PC-9 (cell line): ENCODE measurements around the gene PARP12. TPM values are rescaled to one million over a fixed set of nuclear protein-coding genes. Genes with fewer than 3 reads are reported as not detected.

Experiments used
- BruUV-seq: library from RNA; stranded (reverse); fragments of 400-500 nt; replicated peaks from 2 replicates; lab custom pipeline; 2021; lab: Mats Ljungman, UMichigan
- CTCF ChIA-PET: fragments of 300-600 bp; sonication (Branson Sonifier 250); formaldehyde crosslinking; loops from one replicate; lab custom pipeline; 2022; ENCODE audit warnings: antibody characterized with exemption; lab: Charles Lee
- POLR2A ChIA-PET: fragments of 300-600 bp; sonication (Branson Sonifier 250); formaldehyde crosslinking; loops from one replicate; lab custom pipeline; 2022; ENCODE audit warnings: antibody characterized with exemption; ENCODE audit not compliant: unreplicated experiment; lab: Charles Lee
- DNase-seq, 2 experiments: peaks; one replicate each; pipeline versions ENCODE4 v3.0.0 to v3.0.0-alpha.2; 2015 to 2022; ENCODE audit warnings: mixed read lengths in 1 of 2
- H2AFZ ChIP-seq: fragments of 200-600 bp; sonication (generic); 2 replicates; pipeline ENCODE4 v1.8.1; 2017; ENCODE audit warnings: antibody characterized with exemption
- H3F3A ChIP-seq: fragments of 200-600 bp; sonication (generic); 2 replicates; pipeline ENCODE4 v1.8.1; 2017; ENCODE audit warnings: antibody characterized with exemption, mild to moderate bottlenecking, low read depth; ENCODE audit not compliant: insufficient read depth
- H3K27ac ChIP-seq: fragments of 200-600 bp; sonication (generic); 2 replicates; pipeline ENCODE4 v1.6.1; 2016; ENCODE audit warnings: mixed run types
- H3K27me3 ChIP-seq: fragments of 200-600 bp; sonication (generic); 2 replicates; pipeline ENCODE4 v1.6.1; 2016; ENCODE audit warnings: low read depth, mixed run types; ENCODE audit not compliant: insufficient read depth
- H3K36me3 ChIP-seq: fragments of 200-600 bp; sonication (generic); 2 replicates; pipeline ENCODE4 v1.6.1; 2016; ENCODE audit warnings: low read depth, mixed run types
- H3K4me1 ChIP-seq: fragments of 200-600 bp; sonication (generic); replicated peaks from 2 replicates; pipeline ENCODE4 v1.6.1; 2016; ENCODE audit warnings: mixed run types; ENCODE audit not compliant: insufficient read depth
- H3K4me2 ChIP-seq: fragments of 200-600 bp; sonication (generic); 2 replicates; pipeline ENCODE4 v1.6.1; 2017; ENCODE audit warnings: mixed run types
- H3K4me3 ChIP-seq: fragments of 200-600 bp; sonication (generic); 2 replicates; pipeline ENCODE4 v1.6.1; 2016; ENCODE audit warnings: mixed run types
- H3K79me2 ChIP-seq: fragments of 200-600 bp; sonication (generic); 2 replicates; pipeline ENCODE4 v1.6.1; 2017; ENCODE audit warnings: low read depth, mixed run types
- H3K9me2 ChIP-seq: fragments of 200-600 bp; sonication (generic); 2 replicates; pipeline ENCODE4 v1.8.1; 2017; ENCODE audit warnings: mild to moderate bottlenecking; ENCODE audit not compliant: insufficient read depth
- H3K9me3 ChIP-seq: fragments of 200-600 bp; sonication (generic); 2 replicates; pipeline ENCODE4 v1.8.1; 2016; ENCODE audit warnings: low read depth; ENCODE audit not compliant: insufficient read depth
- H4K20me1 ChIP-seq: fragments of 200-600 bp; sonication (generic); 2 replicates; pipeline ENCODE4 v1.8.1; 2017; ENCODE audit not compliant: insufficient read depth
- CTCF ChIP-seq: fragments of 200-600 bp; sonication (generic); conservative IDR thresholded peaks from 2 replicates; pipeline ENCODE4 v1.6.1; 2017; ENCODE audit warnings: mixed run types, antibody characterized with exemption, mild to moderate bottlenecking, moderate library complexity
- EZH2 ChIP-seq: fragments of 200-600 bp; sonication (generic); IDR thresholded peaks from 2 replicates; pipeline ENCODE4 v1.8.0; 2017; ENCODE audit warnings: antibody characterized with exemption, low read depth
- intact Hi-C: fragments of 100-400 bp; cut with micrococcal nuclease; formaldehyde crosslinking; loops from one replicate; pipeline ENCODE4 v1.10.0; 2022; ENCODE audit not compliant: unreplicated experiment
- total RNA-seq: library from RNA; stranded (reverse); gene quantifications from 2 replicates; pipeline ENCODE4 v1.2.3, GENCODE V29; 2021

Gene PARP12
- total RNA-seq, 1 experiment from 2014 or later = 32.4 TPM

GRCh38 chr7:140022582-140023211 is 40.1 kb downstream of the PARP12 start:
- ChIA-PET CTCF (no interaction called here), POLR2A (no interaction called here)
- intact Hi-C loops = no loop called here
- H3K9me2 ChIP-seq = no peaks in the 10 kb centered on the region
- no peaks in the 10 kb centered on the region for H3K9me3 ChIP-seq
- no peak overlapping the region for H3K4me2 ChIP-seq
- no peak overlapping the region for H3K4me3 ChIP-seq
- no peaks in the 10 kb centered on the region for H3K27me3 ChIP-seq
- H3K36me3 ChIP-seq = no peaks in the 10 kb centered on the region
- TF ChIP-seq CTCF (no peak), EZH2 (no peak)
- H3K79me2 ChIP-seq = no peaks in the 10 kb centered on the region
- no peak overlapping the region for H2AFZ ChIP-seq
- no peak for DNase-seq
- BruUV-seq = no TSS peak
- H3K4me1 ChIP-seq = no peaks in the 10 kb centered on the region
- H3F3A ChIP-seq = no peaks in the 10 kb centered on the region; the same call in 1 of the 2 replicates
- H3K27ac ChIP-seq = no peak overlapping the region
- H4K20me1 ChIP-seq = no peaks in the 10 kb centered on the region

- ChIA-PET POLR2A (no interaction called here), CTCF (no interaction called here)
- no TSS peak for BruUV-seq
- Histone ChIP-seq H3K9me2 (no peaks in the 10 kb centered on the region), H2AFZ (no peak overlapping the region), H3K36me3 (no peaks in the 10 kb centered on the region), H3K9me3 (no peaks in the 10 kb centered on the region), H3K79me2 (no peaks in the 10 kb centered on the region), H3K27ac (no peak overlapping the region), H3K4me2 (no peak overlapping the region), H3K4me3 (no peak overlapping the region), H4K20me1 (no peaks in the 10 kb centered on the region), H3F3A (no peaks in the 10 kb centered on the region; the same call in 1 of the 2 replicates), H3K27me3 (no peaks in the 10 kb centered on the region), H3K4me1 (no peaks in the 10 kb centered on the region)
- no peak for DNase-seq
- intact Hi-C loops = no loop called here
- TF ChIP-seq EZH2 = no peak
- TF ChIP-seq CTCF = no peak
Observed at GRCh38 chr7:140021603-140022002, 41.1 kb downstream of the PARP12 start.

GRCh38 chr7:140019606-140020005 is 43.1 kb downstream of the PARP12 start:
- H4K20me1 ChIP-seq = no peaks in the 10 kb centered on the region
- H3K4me1 ChIP-seq = no peaks in the 10 kb centered on the region
- H3K4me3 ChIP-seq = no peak overlapping the region
- no peak for DNase-seq
- no peaks in the 10 kb centered on the region for H3K9me2 ChIP-seq
- no peaks in the 10 kb centered on the region for H3K9me3 ChIP-seq
- ChIA-PET POLR2A (no interaction called here), CTCF (no interaction called here)
- H3K79me2 ChIP-seq = no peaks in the 10 kb centered on the region
- H3K4me2 ChIP-seq = no peak overlapping the region
- no peak overlapping the region for H3K27ac ChIP-seq
- H3K36me3 ChIP-seq = no peaks in the 10 kb centered on the region
- TF ChIP-seq EZH2 (no peak), CTCF (no peak)
- BruUV-seq = no TSS peak
- H3K27me3 ChIP-seq = 0 out of 2 replicates have a peak, but pooled peaks cover 5% of the 10 kb centered on the region
- intact Hi-C loops = no loop called here
- H2AFZ ChIP-seq = no peak overlapping the region
- H3F3A ChIP-seq = no peaks in the 10 kb centered on the region; the same call in 1 of the 2 replicates
